22Rv1 (cell line): ENCODE results near the gene ANK3.

ENCODE experiments used
- H3K27ac ChIP-seq: fragments of 450-650 bp; 2 replicates; pipeline ENCODE4 v1.5.1; 2017
- CTCF ChIP-seq: fragments of 450-650 bp; IDR thresholded peaks from 2 replicates; pipeline ENCODE4 v1.5.1; 2017; ENCODE audit warnings: mild to moderate bottlenecking
- ZFX ChIP-seq: fragments of 450-650 bp; IDR thresholded peaks from 2 replicates; pipeline ENCODE4 v1.6.1; 2017; ENCODE audit warnings: antibody characterized with exemption, borderline replicate concordance

The ANK3 gene

GRCh38 chr10:60197206-60197605, 192.5 kb downstream of the ANK3 start:
- TF ChIP-seq CTCF (no peak), ZFX (no peak)
- H3K27ac ChIP-seq: no peak overlapping the region

GRCh38 chr10:60194421-60194820, 195.3 kb downstream of the ANK3 start:
- TF ChIP-seq CTCF (no peak), ZFX (no peak)
- H3K27ac ChIP-seq: no peak overlapping the region

- H3K27ac ChIP-seq: no peak overlapping the region
- TF ChIP-seq CTCF: no peak
- no peak for TF ChIP-seq ZFX
These were observed 196.7 kb downstream of the ANK3 start for GRCh38 chr10:60192946-60193345.

- H3K27ac ChIP-seq: no peak overlapping the region
These were observed 199.7 kb downstream of the ANK3 start for GRCh38 chr10:60189861-60190475.

GRCh38 chr10:60188548-60188947, 201.1 kb downstream of the ANK3 start:
- no peak for TF ChIP-seq ZFX
- no peak for TF ChIP-seq CTCF
- no peak overlapping the region for H3K27ac ChIP-seq

More at GRCh38 chr10:60189861-60190475, 199.7 kb downstream of the ANK3 start:
- no peak for TF ChIP-seq ZFX
- TF ChIP-seq CTCF: no peak

GRCh38 chr10:60187691-60188090, 202.0 kb downstream of the ANK3 start:
- H3K27ac ChIP-seq: no peak overlapping the region
- no peak for TF ChIP-seq CTCF
- TF ChIP-seq ZFX: no peak

GRCh38 chr10:60186315-60187071, 203.2 kb downstream of the ANK3 start:
- H3K27ac ChIP-seq: no peak overlapping the region
- TF ChIP-seq CTCF (no peak), ZFX (no peak)
